Measurements from ENCODE around the gene KIAA0040. TPM values are rescaled to one million over a fixed set of nuclear protein-coding genes. Genes with fewer than 3 reads are reported as not detected.

The KIAA0040 gene
- total RNA-seq, 6 donors from 2014 or later = 23.0 to 58.7 (median 36.1) TPM

- no peak overlapping the region for H3K4me3 ChIP-seq
- ATAC-seq (ENCODE audit: low FRiP score in 2 of 2) = no peak
- peaks cover 0 to 43% (median 9%) of the 10 kb centered on the region in 4 donors for H3K36me3 ChIP-seq
- no peaks in the 10 kb centered on the region for H3K27me3 ChIP-seq
- WGBS, 2 donors = 90 to 95% methylated on average over 2 of the region's 2 CpGs
- no peak for DNase-seq
- no peak for TF ChIP-seq EP300 (IDR thresholded peaks at IDR 0.05)
- no peak for TF ChIP-seq POLR2AphosphoS5 (IDR thresholded peaks at IDR 0.05)
- no peak for TF ChIP-seq POLR2A (IDR thresholded peaks at IDR 0.05)
- TF ChIP-seq, protein P1, sequence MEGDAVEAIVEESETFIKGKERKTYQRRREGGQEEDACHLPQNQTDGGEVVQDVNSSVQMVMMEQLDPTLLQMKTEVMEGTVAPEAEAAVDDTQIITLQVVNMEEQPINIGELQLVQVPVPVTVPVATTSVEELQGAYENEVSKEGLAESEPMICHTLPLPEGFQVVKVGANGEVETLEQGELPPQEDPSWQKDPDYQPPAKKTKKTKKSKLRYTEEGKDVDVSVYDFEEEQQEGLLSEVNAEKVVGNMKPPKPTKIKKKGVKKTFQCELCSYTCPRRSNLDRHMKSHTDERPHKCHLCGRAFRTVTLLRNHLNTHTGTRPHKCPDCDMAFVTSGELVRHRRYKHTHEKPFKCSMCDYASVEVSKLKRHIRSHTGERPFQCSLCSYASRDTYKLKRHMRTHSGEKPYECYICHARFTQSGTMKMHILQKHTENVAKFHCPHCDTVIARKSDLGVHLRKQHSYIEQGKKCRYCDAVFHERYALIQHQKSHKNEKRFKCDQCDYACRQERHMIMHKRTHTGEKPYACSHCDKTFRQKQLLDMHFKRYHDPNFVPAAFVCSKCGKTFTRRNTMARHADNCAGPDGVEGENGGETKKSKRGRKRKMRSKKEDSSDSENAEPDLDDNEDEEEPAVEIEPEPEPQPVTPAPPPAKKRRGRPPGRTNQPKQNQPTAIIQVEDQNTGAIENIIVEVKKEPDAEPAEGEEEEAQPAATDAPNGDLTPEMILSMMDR (IDR thresholded peaks at IDR 0.05) = no peak
- H3K4me1 ChIP-seq = peaks cover 25 to 65% (median 50%) of the 10 kb centered on the region in 4 donors
- H3K9me3 ChIP-seq = no peaks in the 10 kb centered on the region
- peak overlapping the region in 1 of 4 donors; percentile 42 for H3K27ac ChIP-seq
Measured at GRCh38 chr1:175179837-175180590, 12.6 kb downstream of the KIAA0040 start.

- 59 to 63% methylated on average over 3 of the region's 3 CpGs for WGBS, 2 donors
- H3K4me1 ChIP-seq = peaks cover 30 to 61% (median 43%) of the 10 kb centered on the region in 4 donors
- H3K27ac ChIP-seq = peak overlapping the region in 2 of 4 donors; percentile 8 to 12
Measured at GRCh38 chr1:175178456-175178855, 14.1 kb downstream of the KIAA0040 start.

DNA sequence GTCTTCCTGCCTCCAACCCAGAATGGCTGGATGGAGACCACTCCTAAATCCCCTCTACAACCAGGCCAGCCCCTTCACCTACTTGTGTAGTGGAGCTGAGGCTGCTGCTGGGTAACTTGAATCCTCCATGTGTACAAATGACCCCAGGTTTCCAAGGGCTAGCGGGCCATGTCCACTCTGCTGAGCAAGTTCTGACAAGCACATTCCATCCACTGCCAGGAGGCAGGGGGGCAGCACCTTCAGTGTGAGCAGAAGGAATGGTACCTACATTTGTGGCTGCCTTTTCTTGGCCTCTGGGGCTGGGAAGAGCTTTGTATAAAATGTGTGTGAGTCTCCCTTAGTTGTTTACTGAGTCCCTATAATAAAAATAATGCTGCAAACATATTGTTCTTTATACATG lies 14.5 kb downstream of the KIAA0040 start:
- 100% methylated on average over 1 of the region's 1 CpG; no CpG with 5 or more reads in 1 of the 2 donors for WGBS, 2 donors
- Histone ChIP-seq H3K9me3 (no peaks in the 10 kb centered on the region), H3K36me3 (peaks cover 0 to 45% (median 9%) of the 10 kb centered on the region in 4 donors), H3K27ac (peak overlapping the region in 2 of 4 donors; percentile 8 to 12), H3K4me3 (no peak overlapping the region), H3K4me1 (peaks cover 30 to 57% (median 39%) of the 10 kb centered on the region in 4 donors), H3K27me3 (no peaks in the 10 kb centered on the region)
- DNase-seq (no peak), ATAC-seq (ENCODE audit: low FRiP score in 2 of 2) (no peak)
- TF ChIP-seq POLR2A (IDR thresholded peaks at IDR 0.05) (no peak), EP300 (IDR thresholded peaks at IDR 0.05) (no peak), POLR2AphosphoS5 (IDR thresholded peaks at IDR 0.05) (no peak)
- TF ChIP-seq, protein P1 (IDR thresholded peaks at IDR 0.05) = no peak

More at GRCh38 chr1:175178456-175178855, 14.1 kb downstream of the KIAA0040 start:
- no peak overlapping the region for H3K4me3 ChIP-seq
- no peaks in the 10 kb centered on the region for H3K27me3 ChIP-seq
- no peaks in the 10 kb centered on the region for H3K9me3 ChIP-seq
- TF ChIP-seq POLR2AphosphoS5 (IDR thresholded peaks at IDR 0.05) (no peak), POLR2A (IDR thresholded peaks at IDR 0.05) (no peak), EP300 (IDR thresholded peaks at IDR 0.05) (no peak)
- TF ChIP-seq, protein P1 (IDR thresholded peaks at IDR 0.05) = no peak
- no peak for DNase-seq
- ATAC-seq (ENCODE audit: low FRiP score in 2 of 2) = no peak
- H3K36me3 ChIP-seq = peaks cover 0 to 45% (median 9%) of the 10 kb centered on the region in 4 donors

DNA sequence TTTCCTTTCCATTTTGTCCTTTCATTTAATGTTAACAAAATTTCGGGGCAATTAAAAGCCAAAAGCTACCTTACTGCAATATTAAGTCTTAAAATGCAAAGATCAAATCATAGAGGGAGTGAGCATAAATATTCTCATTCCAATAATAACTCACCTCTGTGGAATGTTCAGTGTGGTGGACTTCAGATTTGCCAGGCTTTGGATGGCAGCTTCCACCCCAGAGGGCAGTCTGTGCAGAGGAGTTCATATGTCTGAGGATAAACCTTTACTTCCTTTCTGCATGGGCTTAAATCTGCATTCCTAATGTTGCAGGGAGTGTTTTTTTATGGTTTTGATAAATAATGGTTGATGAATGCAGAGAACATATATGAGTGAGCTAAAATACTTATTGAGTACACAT lies 16.3 kb downstream of the KIAA0040 start:
- WGBS, 2 donors = 67 to 87% methylated on average over 1 of the region's 1 CpG
- peaks cover 0 to 46% (median 9%) of the 10 kb centered on the region in 4 donors for H3K36me3 ChIP-seq
- no peaks in the 10 kb centered on the region for H3K27me3 ChIP-seq
- no peaks in the 10 kb centered on the region for H3K9me3 ChIP-seq
- TF ChIP-seq EP300 (IDR thresholded peaks at IDR 0.05) (no peak), POLR2A (IDR thresholded peaks at IDR 0.05) (no peak), POLR2AphosphoS5 (IDR thresholded peaks at IDR 0.05) (no peak)
- TF ChIP-seq, protein P1 (IDR thresholded peaks at IDR 0.05) = no peak
- peaks cover 27 to 45% (median 32%) of the 10 kb centered on the region in 4 donors for H3K4me1 ChIP-seq
- H3K4me3 ChIP-seq = no peak overlapping the region
- ATAC-seq (ENCODE audit: low FRiP score in 2 of 2) (no peak), DNase-seq (no peak)
- H3K27ac ChIP-seq = no peak overlapping the region
